Glomerular endothelial cell (primary cell): ENCODE data around the gene APOB. TPM values are rescaled to one million over a fixed set of nuclear protein-coding genes. Genes with fewer than 3 reads are reported as not detected.

ENCODE experiments used
- DNase-seq: peaks from one replicate; pipeline ENCODE4 v3.0.0-alpha.2; 2011; ENCODE audit warnings: low read depth, low spot score; ENCODE audit errors: extremely low read depth
- total RNA-seq: library from RNA; depleted of rRNA; stranded (reverse); fragments of >200 nt; gene quantifications from 2 replicates; pipeline ENCODE4 v1.2.3, GENCODE V29; 2015

Gene APOB
- total RNA-seq, 1 donor from 2014 or later = 0.18 TPM

DNA sequence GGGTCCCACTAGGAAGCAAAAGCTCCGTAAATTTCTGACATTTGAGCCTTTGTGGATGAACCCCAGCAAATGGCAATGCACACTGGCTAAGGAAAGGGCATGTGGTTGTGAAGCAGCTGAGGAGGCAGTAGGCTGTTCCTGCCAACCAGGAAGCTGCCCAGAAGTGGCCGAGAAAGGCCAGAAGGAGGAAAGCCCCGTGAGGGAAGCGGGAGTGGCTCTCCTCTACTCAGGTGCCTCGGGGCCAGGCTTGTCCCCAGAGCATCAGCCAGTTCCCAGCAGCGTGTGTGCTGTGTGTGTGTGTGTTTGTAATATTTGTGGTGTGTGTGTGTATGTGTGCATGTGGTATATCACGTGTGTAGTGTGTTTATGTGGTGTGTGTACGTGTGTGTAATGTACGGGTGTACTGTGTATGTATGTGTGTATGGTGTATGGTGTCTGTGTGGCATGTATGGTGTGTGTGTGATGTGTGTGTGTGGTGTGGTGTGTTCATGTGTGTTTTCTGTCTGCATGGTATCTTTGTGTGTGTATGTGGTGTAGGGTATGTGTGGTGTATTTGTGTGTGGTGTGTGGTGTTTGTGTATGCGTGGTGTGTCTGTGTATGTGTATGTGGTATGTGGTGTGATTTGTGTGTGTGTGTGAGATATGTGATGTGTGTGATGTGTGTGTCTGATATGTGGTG, 90.6 kb downstream of the APOB start:
- DNase-seq = no peak

Other genes with a start within 250 kb of the APOB start
- gene LDAH, start 221.0 kb downstream of the APOB start, total RNA-seq = 11.7 and 21.7 TPM in 2 replicates
- gene TDRD15, start 79.9 kb upstream of the APOB start, total RNA-seq = not detected in 2 replicates